GM12891 (cell line): Measurements from ENCODE around the gene DKKL1.

ENCODE experiments used
- DNase-seq: peaks from one replicate; pipeline ENCODE4 v3.0.0; 2011; ENCODE audit warnings: low spot score; ENCODE audit not compliant: insufficient read length
- FAIRE-seq: peaks from 2 replicates; lab custom pipeline; 2011; peaks lifted over from hg19 to GRCh38; lab: Jason Lieb, UNC
- PAX5 ChIP-seq: IDR thresholded peaks from 2 replicates; pipeline ENCODE4 v1.6.1; 2011; ENCODE audit warnings: low read length, moderate library complexity, mild to moderate bottlenecking; ENCODE audit not compliant: insufficient read depth, severe bottlenecking
- POLR2A ChIP-seq: IDR thresholded peaks from 2 replicates; pipeline ENCODE4 v1.6.1; 2011; ENCODE audit warnings: low read depth, low read length, control low read depth
- POLR2AphosphoS5 ChIP-seq: IDR thresholded peaks from 2 replicates; pipeline ENCODE4 v1.6.1; 2011; ENCODE audit warnings: low read depth, low read length, control low read depth
- POU2F2 ChIP-seq: IDR thresholded peaks from 2 replicates; pipeline ENCODE4 v1.6.1; 2011; ENCODE audit warnings: low read depth, mild to moderate bottlenecking, control low read depth, low read length, moderate library complexity
- SPI1 ChIP-seq: IDR thresholded peaks from 2 replicates; pipeline ENCODE4 v1.6.1; 2011; ENCODE audit warnings: low read depth, low read length, control low read depth
- TAF1 ChIP-seq: IDR thresholded peaks from 2 replicates; pipeline ENCODE4 v1.6.1; 2011; ENCODE audit warnings: low read depth, low read length, control low read depth

The DKKL1 gene

DNA sequence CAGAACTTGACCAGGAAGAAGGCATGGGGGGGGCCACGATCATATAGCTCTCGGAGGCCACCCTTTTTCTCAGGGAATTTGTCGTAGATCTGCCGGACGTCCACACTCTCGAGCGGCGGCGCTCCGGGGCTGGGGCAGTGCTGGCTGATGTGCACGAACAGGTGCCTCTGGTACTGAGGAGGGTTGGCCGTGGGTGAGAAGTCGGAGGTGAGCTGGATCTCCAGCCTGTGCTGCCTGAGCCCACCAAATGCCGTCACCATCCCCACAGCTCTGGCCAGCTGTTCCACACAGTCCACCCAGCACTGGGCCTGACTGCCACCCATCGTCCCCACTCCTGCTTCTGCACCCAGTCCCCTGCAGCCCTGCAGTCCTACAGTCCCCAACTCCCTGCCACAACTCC is 16.5 kb upstream of the DKKL1 start:
- FAIRE-seq (no peak), DNase-seq (no peak)
- TF ChIP-seq TAF1 (no peak), POLR2A (no peak), POLR2AphosphoS5 (no peak), POU2F2 (no peak), SPI1 (no peak), PAX5 (no peak)

DNA sequence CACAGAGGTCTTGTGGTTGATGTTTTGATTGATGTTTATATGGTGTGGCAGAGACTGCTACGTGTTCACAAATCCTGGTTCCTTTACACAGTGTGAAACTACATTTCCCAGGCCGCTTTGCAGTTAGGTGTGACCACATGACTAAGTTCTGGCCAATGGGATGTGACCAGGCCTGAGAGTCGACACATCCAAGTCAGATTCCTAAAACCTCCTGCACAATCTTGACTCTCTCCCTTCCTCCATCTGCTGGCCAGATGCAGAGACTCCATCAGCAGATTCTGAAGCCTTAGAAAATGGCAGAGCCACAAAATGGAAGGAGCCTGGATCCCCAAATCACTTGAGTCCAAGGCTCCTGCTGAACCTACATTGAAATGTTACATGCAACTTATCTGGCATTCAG is 15.8 kb upstream of the DKKL1 start:
- FAIRE-seq (peak; percentile 80), DNase-seq (no peak)

DNA sequence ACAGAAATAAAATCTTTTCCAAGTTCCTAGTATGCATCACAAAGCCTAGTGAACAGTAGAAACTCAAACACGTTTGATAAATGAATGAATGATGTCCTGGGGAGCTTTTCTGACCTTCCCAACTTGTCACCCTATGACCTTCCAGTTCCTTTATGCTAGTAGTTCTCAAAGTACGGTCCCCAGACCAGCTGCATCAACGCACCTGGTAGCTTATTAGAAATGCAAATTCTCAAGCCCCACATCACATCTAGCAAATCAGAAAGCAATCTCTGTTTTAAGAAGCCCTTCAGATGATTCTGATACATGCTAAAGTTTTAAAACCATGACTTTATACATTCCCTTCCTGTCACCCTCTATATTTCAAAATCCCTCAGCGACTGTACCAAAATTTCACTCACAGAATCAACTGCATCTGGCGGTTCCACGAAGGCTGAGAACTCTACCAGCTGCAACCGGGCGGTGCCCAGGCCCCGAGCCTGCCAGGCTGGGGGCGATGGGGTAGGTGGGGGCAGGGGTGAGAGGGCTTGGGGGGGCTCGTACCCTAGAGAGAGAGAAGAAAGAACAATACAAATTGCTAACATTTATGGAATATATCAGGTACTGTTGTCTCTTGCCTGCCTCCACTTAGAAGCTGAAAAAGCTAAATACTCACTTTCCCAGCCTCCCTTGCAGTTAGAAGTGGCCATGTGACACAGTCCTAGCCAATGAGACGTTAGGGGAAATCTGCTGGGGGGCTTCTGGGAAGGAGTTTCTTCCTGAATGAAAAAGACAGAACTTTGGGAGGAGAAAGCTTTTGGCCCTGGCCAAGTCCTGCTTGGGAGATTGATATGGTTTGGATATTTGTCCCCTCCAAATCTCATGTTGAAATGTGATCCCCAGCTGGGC is 15.1 kb upstream of the DKKL1 start:
- TF ChIP-seq POLR2AphosphoS5 (no peak), POLR2A (no peak), POU2F2 (no peak), PAX5 (no peak), SPI1 (no peak), TAF1 (no peak)
- FAIRE-seq (no peak), DNase-seq (no peak)

More for the DNA sequence above, 15.8 kb upstream of the DKKL1 start:
- TF ChIP-seq POLR2A = no peak
- no peak for TF ChIP-seq SPI1
- TF ChIP-seq POLR2AphosphoS5 = no peak
- TF ChIP-seq PAX5 = no peak

DNA sequence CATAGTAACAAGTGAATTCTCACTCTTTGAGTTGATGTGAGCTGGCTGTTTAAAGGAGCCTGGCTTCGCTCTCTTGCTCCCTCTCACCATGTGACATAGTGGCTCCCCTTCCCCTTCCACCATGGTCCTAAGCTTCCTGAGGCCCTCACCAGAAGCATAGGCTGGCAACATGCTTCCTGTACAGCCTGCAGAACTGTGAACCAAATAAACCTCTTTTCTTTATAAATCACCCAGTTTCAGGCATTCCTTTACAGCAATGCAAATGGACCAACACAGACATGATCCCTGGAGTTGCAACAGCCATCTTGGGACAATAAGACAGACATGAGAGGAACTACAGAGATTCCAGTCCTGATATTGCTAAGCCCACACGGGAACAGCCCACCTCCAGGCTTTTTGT is 14.1 kb upstream of the DKKL1 start:
- no peak for TF ChIP-seq POU2F2
- no peak for TF ChIP-seq PAX5
- no peak for TF ChIP-seq POLR2A
- TF ChIP-seq TAF1 = no peak
- TF ChIP-seq SPI1 = no peak
- no peak for DNase-seq
- FAIRE-seq = no peak

DNA sequence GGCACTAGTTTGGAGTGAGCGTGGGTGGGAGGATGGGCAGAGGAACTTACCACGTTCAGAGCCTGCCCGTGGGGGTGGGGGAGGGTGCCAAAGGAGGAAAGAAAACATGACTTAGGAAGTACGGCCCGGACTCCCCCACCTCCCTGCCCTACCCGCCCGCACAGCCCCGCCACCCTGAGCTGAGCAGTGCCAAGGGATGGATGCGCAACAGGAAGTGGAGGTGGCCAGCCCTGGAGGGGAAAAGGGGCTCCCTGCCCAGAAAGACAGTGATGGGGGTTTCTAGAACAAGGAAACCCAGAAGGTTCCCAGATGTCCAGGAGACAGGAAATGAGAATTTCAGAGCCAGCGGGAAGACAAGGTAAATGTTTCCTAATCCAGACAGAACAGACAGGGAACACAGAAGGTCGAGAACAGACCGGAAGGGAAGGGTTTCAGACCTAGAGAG is 7.7 kb upstream of the DKKL1 start:
- FAIRE-seq (no peak), DNase-seq (no peak)
- TF ChIP-seq POU2F2 (no peak), POLR2A (no peak), TAF1 (no peak), PAX5 (no peak), POLR2AphosphoS5 (no peak), SPI1 (no peak)

DNA sequence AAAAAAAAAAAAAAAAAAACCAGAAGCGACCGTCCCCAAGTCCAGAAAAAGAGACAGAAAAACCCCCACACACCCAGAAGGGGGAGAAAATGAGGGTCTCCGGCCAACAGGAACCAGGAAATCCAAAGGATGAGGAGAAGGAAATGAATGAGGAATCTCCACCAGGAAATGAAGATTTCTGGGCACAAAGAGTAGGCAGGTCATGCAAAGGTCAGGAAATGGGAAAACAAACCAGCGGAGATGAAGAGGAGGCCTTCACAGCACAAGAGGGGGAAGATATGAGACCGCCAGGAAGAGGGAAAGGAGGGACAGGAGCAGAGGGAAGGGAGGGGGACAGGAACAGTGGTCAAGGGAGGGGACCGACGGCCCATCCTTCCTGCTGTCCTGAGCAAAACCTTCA is 7.3 kb upstream of the DKKL1 start:
- DNase-seq (no peak), FAIRE-seq (no peak)
- no peak for TF ChIP-seq POLR2AphosphoS5
- no peak for TF ChIP-seq PAX5
- TF ChIP-seq POLR2A = no peak
- TF ChIP-seq POU2F2 = no peak
- no peak for TF ChIP-seq TAF1

DNA sequence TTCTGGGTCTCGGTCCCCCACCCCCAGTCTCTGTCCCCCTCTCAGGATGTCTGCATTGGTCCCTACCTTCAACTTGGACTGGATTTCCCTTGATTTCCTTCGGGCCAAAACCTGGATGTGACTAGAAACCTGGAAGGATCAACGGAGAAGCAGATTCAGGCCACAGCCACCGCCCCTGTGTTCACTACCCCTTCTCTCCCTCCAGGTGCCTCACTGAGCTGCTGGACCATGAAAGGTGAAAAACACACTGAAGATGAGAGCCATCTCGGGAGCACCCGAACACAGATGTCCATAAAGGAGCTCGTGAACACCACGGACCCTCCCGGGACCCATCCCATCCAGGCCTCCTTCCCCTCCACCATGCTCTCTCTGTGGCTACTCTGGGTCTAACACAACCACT is 6.5 kb upstream of the DKKL1 start:
- no peak for TF ChIP-seq POLR2A
- no peak for TF ChIP-seq TAF1
- FAIRE-seq (peak; percentile 76), DNase-seq (no peak)

DNA sequence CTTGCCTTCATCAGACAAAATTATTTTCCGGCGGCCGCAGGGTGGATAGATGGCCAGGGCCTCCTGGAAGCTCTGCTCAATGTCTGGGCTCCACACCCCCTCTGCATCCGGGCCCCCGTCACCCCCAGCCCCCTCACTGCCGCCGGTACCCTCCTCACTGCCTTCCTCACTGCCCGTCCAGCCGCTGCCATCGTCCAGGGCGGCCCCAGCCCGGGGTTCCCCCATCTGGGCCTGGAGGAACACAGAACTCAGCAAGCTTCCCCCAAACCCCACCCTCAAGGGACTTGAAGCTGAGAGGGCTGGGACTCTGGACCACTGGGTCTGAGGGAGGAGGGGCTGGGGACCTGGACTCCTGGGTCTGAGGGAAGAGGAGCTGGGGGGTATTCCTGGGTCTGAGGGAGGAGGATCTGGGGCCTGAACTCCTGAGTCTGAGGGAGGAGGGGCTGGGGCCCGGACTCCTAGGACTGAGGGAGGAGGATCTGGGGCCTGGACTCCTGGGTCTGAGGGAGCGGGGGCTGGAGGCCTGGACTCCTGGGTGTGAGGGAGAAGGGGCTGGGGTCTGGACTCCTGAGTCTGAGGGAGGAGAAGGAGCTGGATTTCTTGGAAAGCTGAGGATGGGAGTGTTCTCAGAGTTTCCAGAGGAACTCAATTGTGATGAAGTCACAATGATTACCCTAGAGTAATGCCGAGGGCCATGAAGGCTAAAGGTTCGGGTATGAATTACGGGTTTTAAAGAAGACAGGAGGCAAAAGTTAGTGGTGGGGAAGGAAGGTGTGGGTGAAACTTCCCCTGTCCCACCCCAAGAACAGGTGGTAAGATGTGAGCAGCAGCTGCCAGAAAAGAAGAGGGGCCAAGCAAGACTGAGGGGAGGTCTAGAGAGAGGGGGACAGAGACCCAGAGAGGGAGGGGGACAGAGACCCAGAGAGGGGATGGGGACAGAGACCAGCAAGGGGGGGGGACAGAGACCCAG is 3.5 kb upstream of the DKKL1 start:
- DNase-seq = no peak
- FAIRE-seq = no peak
- TF ChIP-seq PAX5 (no peak), TAF1 (no peak), POLR2A (no peak), SPI1 (no peak), POU2F2 (no peak), POLR2AphosphoS5 (no peak)

DNA sequence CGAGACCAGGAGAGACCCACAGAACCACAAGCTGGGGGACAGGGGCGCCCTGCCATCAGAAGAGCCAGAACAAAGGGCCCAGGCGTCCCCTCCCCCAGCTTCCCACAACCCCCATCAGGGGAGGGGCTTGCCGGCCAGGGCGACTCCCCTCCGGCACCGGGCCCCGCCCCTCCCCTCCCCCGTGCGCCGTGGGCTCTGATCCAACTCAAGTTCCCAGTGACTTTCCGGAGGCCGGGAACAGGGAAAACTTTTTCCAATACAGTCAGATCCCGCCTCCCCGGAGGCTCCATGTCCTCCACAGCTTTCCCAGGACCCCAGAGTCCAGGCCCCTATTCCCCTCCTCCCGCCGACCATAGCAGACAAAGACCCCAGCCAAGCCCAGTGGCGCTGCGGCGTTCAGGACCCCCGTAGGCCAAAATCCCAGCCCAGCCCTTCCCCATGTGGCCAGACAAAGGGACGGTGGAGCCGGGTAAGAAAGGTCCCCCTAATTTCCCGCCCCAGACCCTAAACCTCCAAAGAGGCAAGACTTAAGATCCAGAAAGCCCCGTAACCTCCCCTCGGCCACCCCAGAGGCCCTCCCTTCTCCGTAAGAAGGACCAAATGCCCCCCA is 2.1 kb upstream of the DKKL1 start:
- no peak for DNase-seq
- TF ChIP-seq POLR2AphosphoS5 = no peak
- TF ChIP-seq SPI1 = no peak
- TF ChIP-seq TAF1 = no peak
- no peak for TF ChIP-seq POLR2A
- no peak for TF ChIP-seq POU2F2
- TF ChIP-seq PAX5 = no peak
- no peak for FAIRE-seq
